Fibroblast of mammary gland (primary cell): Measurements from ENCODE around the gene AFF2.
A peak's percentile ranks its signal among the peaks of the same experiment; 100 is the strongest.

Experiments used
- DNase-seq: peaks from one replicate; pipeline ENCODE4 v3.0.0-alpha.2; 2010; ENCODE audit warnings: low read depth
- H3K4me3 ChIP-seq: 2 replicates; pipeline ENCODE4 v1.5.1; 2011; ENCODE audit warnings: low read depth, mild to moderate bottlenecking, low read length, moderate library complexity; ENCODE audit not compliant: control insufficient read depth
- TF ChIP-seq, protein P1 (sequence below): conservative IDR thresholded peaks from 2 replicates; pipeline ENCODE4 v1.5.1; 2011; ENCODE audit warnings: low read depth, low read length, inconsistent platforms; ENCODE audit not compliant: control insufficient read depth, insufficient read depth

AFF2 gene

DNA sequence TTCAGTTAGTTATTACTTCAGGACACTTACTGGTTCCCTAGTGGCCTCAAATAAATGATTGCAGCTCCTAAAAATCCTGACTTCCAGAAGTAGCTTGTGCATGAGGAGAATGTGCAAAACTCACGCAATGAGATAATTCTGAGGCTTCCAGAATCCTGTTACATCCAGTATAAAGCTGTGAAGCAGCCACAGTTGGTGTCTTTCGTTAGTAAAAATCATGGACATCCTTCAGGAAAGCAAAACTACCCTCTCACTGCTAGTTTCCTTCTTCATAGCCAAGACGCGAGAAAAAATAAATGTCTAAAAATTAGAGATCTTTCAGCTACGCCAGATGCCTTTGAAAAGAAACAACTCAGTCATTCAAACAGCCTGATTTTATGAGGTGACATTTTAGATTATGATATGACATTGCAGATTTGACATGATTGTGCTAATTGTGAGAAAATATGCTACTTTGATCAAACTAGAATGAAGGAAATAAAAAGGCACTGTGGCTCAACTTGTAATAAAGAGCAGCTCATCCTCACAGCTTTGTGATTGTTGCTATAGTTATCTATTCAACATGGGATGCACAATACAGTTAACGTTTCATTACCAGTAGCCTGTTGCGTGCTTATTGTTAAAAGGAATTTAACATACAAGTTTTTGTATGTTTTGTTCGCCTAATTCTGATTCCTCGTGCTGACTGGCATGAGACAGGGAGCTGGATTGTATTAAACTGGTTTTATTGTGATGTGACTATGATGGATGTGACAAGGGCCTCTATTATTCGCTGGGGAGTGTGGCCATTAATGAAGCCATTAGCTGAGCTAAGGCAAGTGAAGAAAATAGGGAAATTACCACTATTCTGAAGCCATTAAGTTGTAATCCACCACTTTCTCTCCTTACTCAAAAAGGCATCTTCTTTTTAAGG is 40.5 kb downstream of the AFF2 start:
- H3K4me3 ChIP-seq, result no peak overlapping the region
- TF ChIP-seq, protein P1, sequence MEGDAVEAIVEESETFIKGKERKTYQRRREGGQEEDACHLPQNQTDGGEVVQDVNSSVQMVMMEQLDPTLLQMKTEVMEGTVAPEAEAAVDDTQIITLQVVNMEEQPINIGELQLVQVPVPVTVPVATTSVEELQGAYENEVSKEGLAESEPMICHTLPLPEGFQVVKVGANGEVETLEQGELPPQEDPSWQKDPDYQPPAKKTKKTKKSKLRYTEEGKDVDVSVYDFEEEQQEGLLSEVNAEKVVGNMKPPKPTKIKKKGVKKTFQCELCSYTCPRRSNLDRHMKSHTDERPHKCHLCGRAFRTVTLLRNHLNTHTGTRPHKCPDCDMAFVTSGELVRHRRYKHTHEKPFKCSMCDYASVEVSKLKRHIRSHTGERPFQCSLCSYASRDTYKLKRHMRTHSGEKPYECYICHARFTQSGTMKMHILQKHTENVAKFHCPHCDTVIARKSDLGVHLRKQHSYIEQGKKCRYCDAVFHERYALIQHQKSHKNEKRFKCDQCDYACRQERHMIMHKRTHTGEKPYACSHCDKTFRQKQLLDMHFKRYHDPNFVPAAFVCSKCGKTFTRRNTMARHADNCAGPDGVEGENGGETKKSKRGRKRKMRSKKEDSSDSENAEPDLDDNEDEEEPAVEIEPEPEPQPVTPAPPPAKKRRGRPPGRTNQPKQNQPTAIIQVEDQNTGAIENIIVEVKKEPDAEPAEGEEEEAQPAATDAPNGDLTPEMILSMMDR, result no peak
- DNase-seq, result no peak

DNA sequence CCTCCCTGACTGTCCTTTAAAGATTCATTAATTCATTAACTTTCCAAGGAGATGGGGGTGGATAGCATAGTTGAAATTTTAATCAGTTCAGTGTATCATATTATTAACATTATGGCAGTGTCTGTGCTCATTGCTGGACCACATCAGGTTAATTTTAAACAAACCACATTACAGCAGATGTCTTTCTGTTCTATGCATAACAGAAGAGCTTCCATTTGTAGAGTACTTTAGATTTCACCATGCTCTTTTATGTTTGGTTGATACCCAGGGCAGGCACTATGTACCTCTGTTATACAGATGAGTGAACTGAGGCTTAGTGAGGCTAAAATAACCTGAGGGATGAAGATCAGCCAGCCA is 41.1 kb downstream of the AFF2 start:
- TF ChIP-seq, protein P1, result no peak
- no peak overlapping the region for H3K4me3 ChIP-seq
- no peak for DNase-seq

DNA sequence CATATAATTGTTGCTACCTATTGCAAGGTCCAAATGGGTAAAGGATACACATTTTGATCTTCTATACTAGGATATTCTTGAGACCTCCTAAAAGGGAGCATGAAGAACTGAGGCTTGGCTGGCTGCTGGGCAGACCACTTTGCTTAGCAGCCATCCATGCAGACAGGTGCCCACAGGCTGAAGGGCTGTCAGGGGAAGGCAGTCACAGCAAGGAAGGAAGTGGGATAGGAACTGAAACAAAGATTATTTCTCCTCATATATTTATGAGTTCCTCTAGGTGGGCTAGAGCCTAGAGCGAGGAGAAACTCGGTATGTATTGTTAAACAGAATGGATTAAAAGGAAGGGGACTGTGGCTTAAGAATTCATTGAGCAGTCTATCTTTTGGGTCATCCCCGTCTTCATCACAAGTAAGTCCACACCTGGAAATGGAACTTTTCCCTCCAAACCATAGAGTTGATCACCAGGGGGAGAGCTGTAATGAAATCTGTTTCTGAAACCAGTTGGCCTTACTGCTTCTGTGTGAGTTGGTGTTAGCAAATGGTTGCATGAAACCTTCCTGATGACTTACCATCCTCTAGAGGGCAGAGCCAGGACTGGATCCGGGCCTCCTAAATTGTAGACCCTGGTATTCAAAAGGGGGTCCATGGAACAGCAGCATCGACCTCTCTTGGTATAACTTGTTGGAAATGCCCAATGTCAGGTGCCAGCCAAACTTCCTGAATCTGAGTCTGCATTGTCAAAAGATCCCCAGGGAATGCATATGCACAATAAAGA is 42.3 kb downstream of the AFF2 start:
- TF ChIP-seq, protein P1, result no peak
- DNase-seq, result no peak
- H3K4me3 ChIP-seq, result no peak overlapping the region

DNA sequence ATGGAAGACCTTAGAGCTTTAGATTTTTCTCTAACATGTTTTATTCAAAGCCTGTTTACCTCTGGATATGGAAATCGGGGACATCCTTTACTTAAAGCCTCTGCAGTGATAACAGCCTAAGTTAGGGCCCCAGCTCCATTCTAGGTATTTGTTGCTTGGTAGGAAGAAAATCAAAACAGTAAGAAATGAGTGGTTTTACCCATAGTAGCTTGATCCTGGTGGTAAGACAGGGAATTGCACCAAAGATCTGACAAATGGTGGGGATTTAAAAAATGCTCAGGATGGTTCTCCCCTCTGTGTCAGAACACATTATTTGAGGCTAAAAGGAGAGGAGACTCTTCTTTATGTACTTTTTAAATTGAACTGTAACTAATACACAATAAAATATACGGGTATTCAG is 52.4 kb downstream of the AFF2 start:
- TF ChIP-seq, protein P1, result peak; percentile 23
- H3K4me3 ChIP-seq, result no peak overlapping the region
- DNase-seq, result no peak

DNA sequence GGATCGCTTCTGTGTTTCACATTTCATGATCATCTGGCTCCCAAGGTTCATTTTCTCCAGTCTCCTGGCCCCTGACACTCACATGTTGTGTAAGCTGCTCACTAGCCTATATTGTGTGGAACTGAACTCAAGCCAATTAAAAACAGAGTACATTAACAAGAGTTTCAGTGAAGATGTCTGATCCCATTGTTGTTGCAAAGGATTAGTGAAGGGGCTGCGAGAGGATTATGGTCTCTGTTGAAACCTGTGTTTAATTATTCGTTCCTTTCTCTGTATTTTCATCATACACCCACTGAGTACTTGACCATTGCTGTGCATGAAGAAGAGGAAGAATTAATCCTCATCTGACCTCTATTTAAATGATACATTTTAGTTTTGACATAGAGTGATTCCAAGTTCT is 54.7 kb downstream of the AFF2 start:
- no peak overlapping the region for H3K4me3 ChIP-seq
- no peak for DNase-seq
- TF ChIP-seq, protein P1, result no peak

DNA sequence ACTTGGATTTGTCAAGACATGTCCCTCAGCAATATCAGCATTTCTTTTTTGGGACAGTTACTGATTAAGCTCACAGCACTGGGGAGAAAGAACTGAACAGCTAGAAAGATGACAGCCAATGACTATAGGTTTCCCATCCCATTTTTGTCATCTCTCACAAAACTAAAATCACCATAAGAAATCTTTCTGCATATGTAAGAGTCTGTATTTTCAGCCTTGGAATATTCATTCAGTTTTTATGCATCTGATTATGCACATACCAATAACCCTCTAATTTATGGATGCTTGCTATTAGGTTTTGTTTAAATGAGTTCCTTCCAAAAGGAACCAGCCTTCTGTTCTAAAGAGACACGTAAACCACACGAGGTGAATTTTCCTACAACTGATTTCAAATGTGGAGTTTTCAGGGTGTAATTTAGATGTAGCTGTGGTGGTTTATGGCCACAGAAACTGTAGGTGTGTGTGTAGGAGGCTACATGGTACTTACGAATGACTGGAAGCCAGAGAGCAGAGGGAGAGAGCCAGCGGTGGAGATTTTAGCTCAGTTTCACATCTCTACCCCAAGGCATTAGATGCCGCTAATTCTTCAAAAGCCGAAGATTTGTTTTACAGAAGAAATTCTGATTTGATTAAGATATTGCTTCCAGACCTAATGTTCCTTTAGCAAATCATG is 55.3 kb downstream of the AFF2 start:
- no peak overlapping the region for H3K4me3 ChIP-seq
- TF ChIP-seq, protein P1, result no peak
- DNase-seq, result no peak
